Measurements from ENCODE around the gene CHCHD3. TPM values are rescaled to one million over a fixed set of nuclear protein-coding genes. Genes with fewer than 3 reads are reported as not detected.
A peak's percentile ranks its signal among the peaks of the same experiment; 100 is the strongest.

Gene CHCHD3
- total and polyA plus RNA-seq, 4 donors = 25.5 to 37.8 (median 31.8) TPM

GRCh38 chr7:132937286-132937685 lies 144.6 kb downstream of the CHCHD3 start:
- no peak for TF ChIP-seq CTCF (IDR thresholded peaks at IDR 0.05; ENCODE audit: low read depth, low read length, missing input control)
- TF ChIP-seq ATF3 (IDR thresholded peaks at IDR 0.05) = no peak
- TF ChIP-seq EGR1 (IDR thresholded peaks at IDR 0.05; ENCODE audit: low read depth in 2 of 2) = no peak
- TF ChIP-seq MAX (IDR thresholded peaks at IDR 0.05) = no peak
- no peak for TF ChIP-seq FOXA1 (IDR thresholded peaks at IDR 0.05)
- no peak for TF ChIP-seq JUND (IDR thresholded peaks at IDR 0.05)
- TF ChIP-seq HNF4A (conservative IDR thresholded peaks at IDR 0.05) = no peak
- Histone ChIP-seq H3K4me3 (ENCODE audit: low read depth in 1 of 3, low read length in 3 of 3) (no peak overlapping the region), H3K27me3 (ENCODE audit: control insufficient read depth in 4 of 4, insufficient read depth in 4 of 4, low read length in 3 of 4) (no peaks in the 10 kb centered on the region), H3K27ac (ENCODE audit: low read depth in 1 of 2, low read length in 2 of 2) (no peak overlapping the region), H3K36me3 (ENCODE audit: control insufficient read depth in 4 of 4, insufficient read depth in 3 of 4, low read depth in 1 of 4, low read length in 3 of 4) (peaks cover 0 to 3% (median 0%) of the 10 kb centered on the region in 4 donors), H3K9me3 (ENCODE audit: control insufficient read depth in 4 of 4, low read length in 3 of 4) (peaks cover 0 to 3% (median 1%) of the 10 kb centered on the region in 4 donors), H3K9ac (ENCODE audit: low read depth in 1 of 2, low read length in 2 of 2) (no peak overlapping the region), H3K4me1 (ENCODE audit: control insufficient read depth in 4 of 4, insufficient read depth in 4 of 4, low read length in 3 of 4) (no peaks in the 10 kb centered on the region)
- DNase-seq (ENCODE audit: low spot score) = no peak

- no peak for DNase-seq (ENCODE audit: low spot score)
- H3K4me1 ChIP-seq (ENCODE audit: control insufficient read depth in 4 of 4, insufficient read depth in 4 of 4, low read length in 3 of 4) = no peaks in the 10 kb centered on the region
- H3K9ac ChIP-seq (ENCODE audit: low read depth in 1 of 2, low read length in 2 of 2) = no peak overlapping the region
- 99% methylated on average over 1 of the region's 1 CpG for WGBS
- TF ChIP-seq NR2F2 (IDR thresholded peaks at IDR 0.05) (no peak), HNF4A (conservative IDR thresholded peaks at IDR 0.05) (peak in 1 of 2 donors; percentile 7)
- H3K4me3 ChIP-seq (ENCODE audit: low read depth in 1 of 3, low read length in 3 of 3) = no peak overlapping the region
- no peak overlapping the region for H3K27ac ChIP-seq (ENCODE audit: low read depth in 1 of 2, low read length in 2 of 2)
- no peaks in the 10 kb centered on the region for H3K27me3 ChIP-seq (ENCODE audit: control insufficient read depth in 4 of 4, insufficient read depth in 4 of 4, low read length in 3 of 4)
- peaks cover 0 to 3% (median 0%) of the 10 kb centered on the region in 4 donors for H3K36me3 ChIP-seq (ENCODE audit: control insufficient read depth in 4 of 4, insufficient read depth in 3 of 4, low read depth in 1 of 4, low read length in 3 of 4)
- H3K9me3 ChIP-seq (ENCODE audit: control insufficient read depth in 4 of 4, low read length in 3 of 4) = peaks cover 0 to 3% (median 1%) of the 10 kb centered on the region in 4 donors
Observed at GRCh38 chr7:132935608-132936007, 146.3 kb downstream of the CHCHD3 start.

- peaks cover 0 to 3% (median 1%) of the 10 kb centered on the region in 4 donors for H3K9me3 ChIP-seq (ENCODE audit: control insufficient read depth in 4 of 4, low read length in 3 of 4)
- TF ChIP-seq GABPA (IDR thresholded peaks at IDR 0.05 in 1 of 2, conservative IDR thresholded peaks at IDR 0.05 in 1 of 2) (no peak), JUND (IDR thresholded peaks at IDR 0.05) (no peak), RAD21 (IDR thresholded peaks at IDR 0.05) (no peak), RXRA (IDR thresholded peaks at IDR 0.05) (no peak), FOXA2 (IDR thresholded peaks at IDR 0.05) (no peak), HNF4G (IDR thresholded peaks at IDR 0.05) (no peak)
- 95% methylated on average over 2 of the region's 2 CpGs for WGBS
Observed at GRCh38 chr7:132934017-132934416, 147.9 kb downstream of the CHCHD3 start.

More at GRCh38 chr7:132934017-132934416, 147.9 kb downstream of the CHCHD3 start:
- Histone ChIP-seq H3K27ac (ENCODE audit: low read depth in 1 of 2, low read length in 2 of 2) (no peak overlapping the region), H3K36me3 (ENCODE audit: control insufficient read depth in 4 of 4, insufficient read depth in 3 of 4, low read depth in 1 of 4, low read length in 3 of 4) (peaks cover 0 to 3% (median 0%) of the 10 kb centered on the region in 4 donors), H3K4me3 (ENCODE audit: low read depth in 1 of 3, low read length in 3 of 3) (no peak overlapping the region), H3K4me1 (ENCODE audit: control insufficient read depth in 4 of 4, insufficient read depth in 4 of 4, low read length in 3 of 4) (no peaks in the 10 kb centered on the region), H3K27me3 (ENCODE audit: control insufficient read depth in 4 of 4, insufficient read depth in 4 of 4, low read length in 3 of 4) (no peaks in the 10 kb centered on the region), H3K9ac (ENCODE audit: low read depth in 1 of 2, low read length in 2 of 2) (no peak overlapping the region)
- DNase-seq (ENCODE audit: low spot score) = no peak

Measured in liver (tissue), 9 donors.